K562 treated with DMSO at 1 percent for 4 hours (cell line): ENCODE results near the gene CEP78. TPM values are rescaled to one million over a fixed set of nuclear protein-coding genes. Genes with fewer than 3 reads are reported as not detected.

Experiments used
- total RNA-seq: library from RNA; unstranded; fragments of 300-600 nt; gene quantifications from 2 replicates; pipeline ENCODE4 v1.2.3, GENCODE V29; 2022; ENCODE audit not compliant: insufficient read depth

Gene CEP78, protein sequence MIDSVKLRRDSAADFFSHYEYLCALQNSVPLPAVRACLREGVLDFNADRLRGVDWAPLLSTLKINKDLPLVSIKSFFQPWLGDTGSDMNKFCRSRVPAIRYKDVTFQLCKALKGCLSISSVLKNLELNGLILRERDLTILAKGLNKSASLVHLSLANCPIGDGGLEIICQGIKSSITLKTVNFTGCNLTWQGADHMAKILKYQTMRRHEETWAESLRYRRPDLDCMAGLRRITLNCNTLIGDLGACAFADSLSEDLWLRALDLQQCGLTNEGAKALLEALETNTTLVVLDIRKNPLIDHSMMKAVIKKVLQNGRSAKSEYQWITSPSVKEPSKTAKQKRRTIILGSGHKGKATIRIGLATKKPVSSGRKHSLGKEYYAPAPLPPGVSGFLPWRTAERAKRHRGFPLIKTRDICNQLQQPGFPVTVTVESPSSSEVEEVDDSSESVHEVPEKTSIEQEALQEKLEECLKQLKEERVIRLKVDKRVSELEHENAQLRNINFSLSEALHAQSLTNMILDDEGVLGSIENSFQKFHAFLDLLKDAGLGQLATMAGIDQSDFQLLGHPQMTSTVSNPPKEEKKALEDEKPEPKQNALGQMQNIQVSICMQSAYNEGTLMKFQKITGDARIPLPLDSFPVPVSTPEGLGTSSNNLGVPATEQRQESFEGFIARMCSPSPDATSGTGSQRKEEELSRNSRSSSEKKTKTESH
- total RNA-seq, result 5.3 TPM in 2 replicates

DNA sequence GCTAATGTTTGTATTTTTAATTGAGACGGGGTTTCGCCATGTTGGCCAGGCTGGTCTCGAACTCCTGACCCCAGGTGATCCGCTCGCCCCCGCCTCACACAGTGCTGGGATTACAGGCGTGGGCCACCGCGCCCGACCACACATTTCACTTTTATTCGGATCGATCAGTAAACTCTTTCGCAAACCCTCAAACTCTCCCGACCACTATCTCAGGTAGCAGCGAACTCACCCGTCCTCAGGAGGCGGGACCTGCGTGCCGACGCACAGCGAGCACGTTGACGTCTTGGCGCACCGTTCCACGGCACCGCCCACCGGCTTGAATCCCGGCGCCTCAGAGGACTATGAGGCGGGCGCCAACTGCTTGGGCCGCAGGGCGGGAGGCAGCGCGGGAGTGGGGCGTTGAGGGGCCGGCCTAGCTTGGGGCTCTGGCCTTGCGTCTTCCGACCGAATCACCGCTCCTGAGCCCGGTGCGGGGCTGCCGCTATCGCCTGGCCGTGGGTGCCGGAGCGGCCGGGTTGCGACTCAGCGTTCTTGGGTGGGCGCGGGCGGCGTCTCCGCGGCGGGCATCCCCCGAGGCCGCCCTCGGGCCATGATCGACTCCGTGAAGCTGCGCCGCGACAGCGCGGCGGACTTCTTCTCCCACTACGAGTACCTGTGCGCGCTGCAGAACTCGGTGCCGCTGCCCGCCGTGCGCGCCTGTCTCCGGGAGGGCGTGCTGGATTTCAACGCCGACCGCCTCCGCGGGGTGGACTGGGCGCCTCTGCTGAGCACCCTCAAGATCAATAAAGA is at the start of gene CEP78:
CEP78 (plus strand) TSS at position 314 of the 789 bp plus-strand sequence; CDS start at position 590, 276 bp downstream.

DNA sequence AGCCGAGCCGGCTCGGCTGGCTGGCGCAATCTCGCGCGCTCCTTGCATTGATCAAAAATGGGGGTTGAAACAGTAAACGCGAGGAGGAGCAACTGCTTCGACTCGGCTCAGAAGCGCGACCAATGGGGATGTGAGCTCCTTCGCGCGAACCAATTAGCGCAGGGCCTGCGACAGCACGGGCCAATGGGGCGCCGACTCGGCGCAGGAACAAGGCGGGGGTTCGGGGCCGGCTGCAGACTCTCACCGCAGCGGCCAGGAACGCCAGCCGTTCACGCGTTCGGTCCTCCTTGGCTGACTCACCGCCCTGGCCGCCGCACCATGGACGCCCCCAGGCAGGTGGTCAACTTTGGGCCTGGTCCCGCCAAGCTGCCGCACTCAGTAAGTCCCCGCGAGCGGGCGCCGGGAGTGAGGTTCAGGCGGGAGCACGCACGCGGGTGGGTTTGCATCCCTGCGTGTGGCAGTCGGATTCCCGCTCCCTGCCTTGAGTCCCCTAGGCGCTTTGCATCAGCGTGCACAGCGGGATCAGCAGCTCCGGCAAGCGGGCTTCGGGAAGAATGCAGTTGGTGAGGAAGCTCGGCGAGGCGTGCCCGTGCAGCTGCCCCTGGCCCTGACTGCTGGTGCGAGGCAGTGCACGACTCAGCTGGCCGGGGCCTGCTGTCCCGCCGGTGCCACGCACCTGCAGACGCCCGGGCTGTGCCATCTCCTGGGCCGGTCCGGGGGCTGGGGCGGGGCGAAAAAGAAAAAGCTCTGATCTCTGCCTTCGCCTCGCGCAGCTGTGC is 61.2 kb downstream of the CEP78 start, which contains the start of gene PSAT1:
PSAT1 (plus strand) TSS at position 233 of the 779 bp plus-strand sequence; CDS start at position 319, 86 bp downstream.

Other genes starting within 250 kb of the CEP78 start
- gene GNAQ, start 204.3 kb upstream of the CEP78 start, total RNA-seq, result 3.5 and 5.2 TPM in 2 replicates
- gene PSAT1, start 61.0 kb downstream of the CEP78 start, total RNA-seq, result 209 and 219 TPM in 2 replicates